ENCODE data around the gene ATOSA. TPM values are rescaled to one million over a fixed set of nuclear protein-coding genes. Genes with fewer than 3 reads are reported as not detected.
A peak's percentile ranks its signal among the peaks of the same experiment; 100 is the strongest.

ATOSA gene
- total RNA-seq, 1 experiment from 2014 or later, result 1.6 TPM

DNA sequence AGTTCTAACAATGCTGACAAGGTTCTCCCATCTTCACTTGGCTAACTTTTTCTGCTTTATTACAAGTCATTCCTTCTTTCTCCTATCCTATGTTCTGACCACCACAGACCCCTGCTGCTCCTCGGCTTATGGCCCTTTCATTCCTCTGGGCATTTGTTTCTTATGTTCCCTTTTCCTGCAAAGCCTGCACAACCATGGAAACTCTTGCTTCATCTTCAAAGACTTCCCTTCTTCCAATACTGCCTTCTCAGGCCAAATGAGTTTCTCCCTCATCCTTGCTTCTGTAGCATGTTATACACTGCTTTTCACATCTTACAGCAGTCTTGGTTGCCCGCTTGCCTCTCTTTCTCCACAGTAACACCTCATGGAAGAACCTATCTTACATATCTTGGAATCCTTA lies 17.9 kb upstream of the ATOSA start:
- in situ Hi-C loops (cut with HindIII; ENCODE audit: low pct_unique_long_range_greater_than_20kb, low sequenced_read_pairs), result no loop called here
- DNase-seq (ENCODE audit: low read depth), result no peak

DNA sequence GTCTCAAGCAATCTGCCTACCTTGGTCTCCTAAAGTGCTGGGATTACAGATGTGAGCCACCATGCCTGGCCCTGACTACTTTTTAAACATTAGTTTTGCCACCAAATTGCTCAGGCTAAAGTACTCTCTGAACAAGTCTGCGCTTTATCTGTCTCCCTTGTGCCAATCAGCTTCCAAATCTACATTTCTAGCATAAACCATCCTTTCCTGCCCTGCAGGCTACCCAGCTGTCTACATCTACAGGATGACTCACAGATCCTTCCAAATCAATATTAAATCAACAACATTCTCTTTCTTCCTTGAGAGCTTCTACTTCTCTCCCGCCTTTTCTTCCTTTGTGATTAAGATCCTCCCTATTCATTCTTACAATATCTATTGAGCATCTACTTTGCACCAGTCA lies 16.0 kb upstream of the ATOSA start:
- in situ Hi-C loops (cut with HindIII; ENCODE audit: low pct_unique_long_range_greater_than_20kb, low sequenced_read_pairs), result no loop called here
- no peak for DNase-seq (ENCODE audit: low read depth)

DNA sequence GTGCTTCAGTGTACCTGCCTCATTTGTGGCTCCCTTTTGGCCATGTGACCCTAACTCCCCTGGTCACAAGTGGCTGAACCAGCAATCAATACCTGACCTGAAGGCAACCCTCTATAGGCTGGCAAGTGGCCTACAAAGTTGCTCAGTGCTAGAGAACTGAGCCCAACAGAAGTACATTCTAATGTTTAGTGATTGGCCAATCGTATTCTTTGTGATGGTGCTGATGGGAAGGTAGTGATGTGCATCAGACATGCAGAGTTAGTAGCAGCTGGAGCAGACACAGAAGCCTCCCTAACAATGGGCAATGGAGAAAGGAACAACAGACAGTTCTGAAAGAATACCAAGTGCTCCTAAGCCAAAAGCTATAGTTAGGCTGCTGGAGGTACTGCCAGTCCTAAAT lies 10.4 kb upstream of the ATOSA start:
- in situ Hi-C loops (cut with HindIII; ENCODE audit: low pct_unique_long_range_greater_than_20kb, low sequenced_read_pairs), result no loop called here
- no peak for DNase-seq (ENCODE audit: low read depth)

DNA sequence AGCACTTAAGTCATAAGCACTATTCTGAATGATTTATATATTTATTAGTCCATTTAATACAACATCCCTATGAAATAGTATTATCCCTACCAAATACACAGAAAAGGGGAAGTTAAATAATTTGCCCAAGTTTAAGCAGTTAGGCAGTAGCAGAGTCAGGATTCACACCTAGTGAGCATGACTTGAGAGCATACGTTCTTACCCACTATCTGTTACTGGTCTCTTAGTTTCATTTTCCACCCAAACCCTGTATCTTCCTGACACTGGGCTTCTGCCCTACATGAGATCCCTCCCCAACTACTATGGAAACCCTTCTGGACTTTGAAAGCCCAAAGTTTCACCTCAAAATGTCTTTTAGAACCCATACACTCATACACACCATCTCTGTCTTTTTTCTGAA lies 4.4 kb upstream of the ATOSA start:
- in situ Hi-C loops (cut with HindIII; ENCODE audit: low pct_unique_long_range_greater_than_20kb, low sequenced_read_pairs), result no loop called here
- no peak for DNase-seq (ENCODE audit: low read depth)

DNA sequence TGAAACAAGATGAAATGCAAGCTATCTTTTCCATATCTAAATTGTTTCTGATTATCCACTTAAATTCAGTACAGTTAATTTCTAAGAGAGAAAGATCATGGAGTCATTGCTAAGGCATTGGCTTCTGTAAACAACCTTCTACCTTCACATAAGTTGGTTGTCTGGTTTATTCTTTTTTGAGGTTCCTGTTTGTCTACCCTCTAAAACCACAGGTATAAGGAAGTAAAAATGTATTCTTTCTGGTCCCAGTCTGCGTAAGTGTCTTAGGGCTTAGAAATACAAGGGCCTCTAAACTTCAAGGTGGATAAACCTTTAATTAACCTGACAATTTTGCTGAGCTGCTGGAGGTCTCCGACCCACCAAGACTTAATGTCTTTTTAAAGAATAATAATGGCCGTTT lies 3.6 kb upstream of the ATOSA start:
- in situ Hi-C loops (cut with HindIII; ENCODE audit: low pct_unique_long_range_greater_than_20kb, low sequenced_read_pairs), result no loop called here
- no peak for DNase-seq (ENCODE audit: low read depth)

DNA sequence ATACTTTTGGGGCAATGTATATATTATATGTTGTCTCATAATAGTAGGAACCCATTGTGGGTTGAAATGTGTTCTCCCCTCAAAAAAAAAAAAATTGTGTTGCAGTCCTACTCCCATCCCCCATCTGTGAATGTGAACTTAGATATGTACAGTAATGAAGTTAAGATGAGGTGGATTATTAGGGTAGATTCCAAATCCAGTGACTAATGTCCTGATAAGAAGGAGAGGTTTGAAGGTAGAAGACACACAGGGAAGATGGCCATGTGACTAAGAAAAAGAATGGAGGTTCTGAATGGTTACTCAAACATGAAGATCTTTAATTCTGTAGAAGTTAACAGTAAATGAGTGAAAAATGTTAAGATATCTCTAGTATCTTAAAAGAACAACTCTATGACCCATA lies 3.0 kb upstream of the ATOSA start:
- no peak for DNase-seq (ENCODE audit: low read depth)
- in situ Hi-C loops (cut with HindIII; ENCODE audit: low pct_unique_long_range_greater_than_20kb, low sequenced_read_pairs), result no loop called here

DNA sequence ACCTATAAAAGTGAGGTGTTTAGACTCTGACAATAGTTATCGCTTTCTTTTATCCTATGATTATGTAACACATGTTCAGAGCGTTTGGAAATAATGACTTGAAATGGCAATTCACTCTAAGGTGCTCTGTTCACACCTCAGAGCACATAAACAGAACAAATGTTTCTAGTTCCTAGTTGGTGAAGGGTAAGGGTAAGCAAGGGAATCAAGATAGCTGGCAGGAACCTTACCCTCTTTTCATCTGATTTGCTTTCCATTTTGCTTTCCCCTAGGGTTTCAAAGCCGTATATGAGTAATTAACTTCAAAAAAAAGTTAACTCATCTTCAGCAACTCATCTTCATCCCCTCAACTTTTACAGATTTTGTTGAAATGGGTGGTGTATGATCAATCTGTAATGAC lies 2.3 kb upstream of the ATOSA start:
- in situ Hi-C loops (cut with HindIII; ENCODE audit: low pct_unique_long_range_greater_than_20kb, low sequenced_read_pairs), result no loop called here
- no peak for DNase-seq (ENCODE audit: low read depth)

DNA sequence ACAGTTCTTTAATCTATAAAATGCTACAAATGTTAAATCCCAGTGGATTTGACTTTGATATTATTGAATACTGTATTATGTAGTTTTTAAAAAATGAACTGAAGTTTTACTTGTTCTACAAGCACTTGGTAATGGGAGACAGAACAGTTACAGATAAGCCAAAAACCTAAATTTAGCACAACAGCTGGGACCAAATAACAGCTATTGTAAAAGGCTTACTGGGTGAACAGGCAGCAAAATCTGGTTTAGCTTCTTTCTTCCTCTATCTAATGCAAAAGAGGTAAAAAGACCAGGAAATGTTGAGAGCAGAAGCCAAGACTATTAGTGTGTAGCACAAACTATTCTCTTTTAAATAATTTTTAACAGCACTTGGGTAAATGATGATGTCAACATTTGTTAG lies 1.6 kb upstream of the ATOSA start:
- no peak for DNase-seq (ENCODE audit: low read depth)

DNA sequence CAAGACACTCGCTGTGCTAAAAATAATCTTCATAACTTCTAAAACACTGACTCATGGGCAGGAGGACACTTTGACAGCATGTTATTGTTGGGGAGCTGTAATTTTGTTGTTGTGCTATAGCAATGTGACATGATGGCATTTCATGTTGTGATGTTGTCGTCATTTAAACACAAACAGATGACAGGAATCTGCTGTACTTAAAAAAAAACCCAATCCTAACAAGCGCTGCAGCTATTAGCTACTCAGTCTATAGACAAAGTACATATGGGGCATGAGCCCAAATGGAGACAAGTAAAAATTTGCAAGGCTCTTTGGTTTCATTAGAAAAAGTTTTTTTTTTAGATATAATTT lies 828 bp upstream of the ATOSA start:
- in situ Hi-C loops (cut with HindIII; ENCODE audit: low pct_unique_long_range_greater_than_20kb, low sequenced_read_pairs), result no loop called here
- no peak for DNase-seq (ENCODE audit: low read depth)

More for the DNA sequence above, 1.6 kb upstream of the ATOSA start:
- in situ Hi-C loops (cut with HindIII; ENCODE audit: low pct_unique_long_range_greater_than_20kb, low sequenced_read_pairs), result no loop called here

DNA sequence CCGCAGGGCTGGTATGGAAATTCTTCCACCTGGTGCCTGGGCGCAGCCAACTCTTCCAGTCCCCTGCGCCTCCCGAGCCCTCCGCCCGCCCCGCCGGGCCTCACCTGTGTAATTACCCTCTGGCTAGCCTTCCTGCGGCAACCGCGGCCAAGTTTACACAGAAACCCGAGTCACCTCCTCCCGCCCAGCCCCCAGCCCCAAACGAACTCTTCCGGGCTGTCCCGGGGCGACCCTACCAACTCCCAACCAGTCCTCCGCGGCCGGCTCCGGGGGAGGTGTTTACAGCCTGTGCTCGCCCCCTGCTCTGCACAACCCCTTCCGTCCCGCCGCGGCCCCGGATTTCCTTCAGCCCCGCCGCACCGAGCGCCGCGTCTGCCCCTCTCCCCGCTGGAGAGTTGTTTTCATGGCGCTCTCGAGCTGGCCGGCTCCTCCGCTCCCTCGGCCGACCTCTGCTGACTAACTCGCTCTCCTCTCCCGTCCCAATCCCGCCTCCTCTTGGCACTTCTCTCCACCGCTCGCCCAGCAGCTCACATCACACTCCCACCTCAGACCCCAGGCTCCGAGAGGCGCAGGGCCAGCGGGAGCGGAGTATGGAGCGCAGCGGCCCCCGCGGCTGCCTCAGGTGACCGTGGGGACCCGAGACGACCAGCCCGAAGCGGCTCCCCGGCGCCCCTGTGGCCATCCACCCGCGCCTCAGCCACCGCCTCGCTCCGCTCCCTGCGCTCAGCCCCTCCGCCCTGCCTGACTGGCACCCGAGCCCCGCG lies 538 bp downstream of the ATOSA start:
- peak; percentile 67 for DNase-seq (ENCODE audit: low read depth)

DNA sequence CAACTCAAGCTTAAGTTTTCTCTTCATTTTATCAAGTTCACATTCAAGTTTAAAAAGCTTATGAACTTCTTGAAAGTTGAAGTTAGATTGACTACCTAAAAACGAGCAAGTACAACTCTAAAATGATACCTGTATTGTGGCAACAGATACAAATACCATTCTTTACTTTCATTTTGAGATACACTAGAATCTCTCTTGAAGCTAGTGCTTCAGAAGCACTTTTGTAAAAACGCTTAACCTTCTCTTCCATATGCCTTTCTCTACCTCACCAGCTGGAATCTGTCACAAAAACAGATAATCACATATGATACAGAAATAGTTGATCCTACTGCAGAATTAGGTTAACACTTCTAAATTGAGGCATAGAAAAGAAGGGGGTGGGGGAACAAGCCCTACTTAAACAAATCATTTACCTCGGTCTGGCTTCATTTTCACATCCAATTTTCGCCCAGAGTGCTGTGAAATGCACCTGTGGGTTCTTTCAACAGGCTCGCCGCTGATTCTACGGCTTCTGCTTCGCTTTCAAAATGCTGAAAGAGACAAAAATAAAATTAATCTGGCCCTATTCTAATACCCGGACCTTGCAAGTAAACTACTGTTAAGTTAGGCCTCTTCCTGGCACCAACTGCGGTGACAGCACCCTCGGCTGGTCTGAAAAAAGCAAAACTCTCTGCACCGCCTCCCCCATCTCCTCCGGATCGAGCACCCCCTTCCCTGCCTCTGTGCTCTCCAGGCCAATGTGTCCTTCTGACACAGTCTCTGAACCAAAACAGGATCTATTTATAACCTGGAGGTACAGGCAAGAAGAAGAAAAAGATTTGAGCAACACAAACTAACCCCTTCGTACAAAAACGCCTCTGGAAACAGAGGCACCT lies 1.4 kb downstream of the ATOSA start:
- in situ Hi-C loops (cut with HindIII; ENCODE audit: low pct_unique_long_range_greater_than_20kb, low sequenced_read_pairs), result no loop called here
- DNase-seq (ENCODE audit: low read depth), result peak; percentile 62

More for the DNA sequence above, 538 bp downstream of the ATOSA start:
- in situ Hi-C loops (cut with HindIII; ENCODE audit: low pct_unique_long_range_greater_than_20kb, low sequenced_read_pairs), result no loop called here

DNA sequence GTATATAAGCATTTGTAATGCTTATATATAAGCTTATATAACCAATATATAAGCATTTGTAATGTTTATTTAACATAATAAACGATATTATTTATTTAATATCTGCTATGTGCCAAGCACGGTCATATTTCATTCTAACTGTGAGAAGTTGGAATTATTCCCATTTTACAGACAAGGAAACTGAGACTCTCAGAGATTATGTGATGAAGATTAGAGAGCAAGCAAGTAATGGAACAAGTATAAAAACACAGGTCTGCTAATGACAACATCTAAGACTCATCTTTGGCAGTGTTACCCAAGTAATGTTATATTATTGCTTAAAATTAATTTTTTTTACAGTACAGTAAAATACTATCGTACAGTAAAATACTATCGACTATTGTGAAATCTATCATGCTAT lies 4.4 kb downstream of the ATOSA start:
- in situ Hi-C loops (cut with HindIII; ENCODE audit: low pct_unique_long_range_greater_than_20kb, low sequenced_read_pairs), result no loop called here
- no peak for DNase-seq (ENCODE audit: low read depth)

DNA sequence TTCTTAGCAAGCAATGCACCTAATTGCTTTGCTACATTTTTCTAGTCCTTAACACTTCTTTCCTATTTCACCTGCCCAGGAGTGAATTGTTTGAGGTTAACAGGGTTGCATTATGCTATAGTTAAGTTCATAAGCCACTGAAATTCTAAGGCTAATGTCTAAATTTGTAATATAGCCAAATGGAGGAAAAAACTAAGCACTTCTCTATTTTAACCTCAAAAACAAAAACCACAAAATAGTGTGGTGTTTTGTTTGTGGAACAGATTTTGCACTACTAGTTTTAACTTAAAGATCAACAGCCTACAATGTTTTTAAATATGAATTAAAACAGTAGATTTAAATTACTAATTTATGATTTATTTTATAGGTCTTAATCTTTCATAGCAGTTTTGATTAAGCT lies 5.5 kb downstream of the ATOSA start:
- in situ Hi-C loops (cut with HindIII; ENCODE audit: low pct_unique_long_range_greater_than_20kb, low sequenced_read_pairs), result no loop called here
- DNase-seq (ENCODE audit: low read depth), result no peak

DNA sequence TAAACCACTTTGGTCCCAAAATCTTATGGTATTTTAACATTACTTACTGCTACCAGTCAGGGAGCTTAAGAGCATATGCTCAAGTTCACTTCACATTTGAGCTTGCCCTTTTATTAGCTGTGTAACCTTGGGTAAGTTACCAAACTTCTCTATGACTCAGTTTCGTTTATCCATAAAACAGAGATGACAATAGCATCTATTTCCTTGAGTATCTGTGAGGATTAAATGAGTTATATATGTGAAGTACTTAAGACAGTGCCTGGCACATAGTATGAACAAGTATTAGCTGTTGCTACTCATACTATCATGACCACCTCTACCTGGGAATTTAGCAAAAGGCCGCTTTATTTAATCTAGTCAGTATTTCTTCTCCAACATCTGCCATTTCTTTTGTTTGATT lies 5.9 kb downstream of the ATOSA start:
- no peak for DNase-seq (ENCODE audit: low read depth)
- in situ Hi-C loops (cut with HindIII; ENCODE audit: low pct_unique_long_range_greater_than_20kb, low sequenced_read_pairs), result no loop called here

DNA sequence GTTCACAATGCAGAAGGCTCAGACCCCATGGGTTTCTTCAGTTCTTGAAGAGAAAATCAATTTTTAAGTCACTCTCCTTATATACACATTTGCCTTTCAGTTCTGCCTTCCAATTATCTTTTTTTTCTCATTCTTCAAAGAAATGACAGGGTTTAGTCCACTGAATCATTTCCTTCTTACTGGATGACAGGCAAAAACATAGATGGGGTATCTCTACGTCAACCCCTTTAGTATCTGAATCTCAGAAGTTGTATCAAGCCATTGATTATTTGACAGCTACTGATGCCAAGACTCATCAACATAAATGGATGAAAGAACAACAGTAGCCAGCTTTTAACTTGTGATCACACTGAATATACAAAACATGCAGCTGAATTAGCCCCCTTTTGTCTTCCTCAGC lies 6.5 kb downstream of the ATOSA start:
- no peak for DNase-seq (ENCODE audit: low read depth)
- in situ Hi-C loops (cut with HindIII; ENCODE audit: low pct_unique_long_range_greater_than_20kb, low sequenced_read_pairs), result no loop called here

DNA sequence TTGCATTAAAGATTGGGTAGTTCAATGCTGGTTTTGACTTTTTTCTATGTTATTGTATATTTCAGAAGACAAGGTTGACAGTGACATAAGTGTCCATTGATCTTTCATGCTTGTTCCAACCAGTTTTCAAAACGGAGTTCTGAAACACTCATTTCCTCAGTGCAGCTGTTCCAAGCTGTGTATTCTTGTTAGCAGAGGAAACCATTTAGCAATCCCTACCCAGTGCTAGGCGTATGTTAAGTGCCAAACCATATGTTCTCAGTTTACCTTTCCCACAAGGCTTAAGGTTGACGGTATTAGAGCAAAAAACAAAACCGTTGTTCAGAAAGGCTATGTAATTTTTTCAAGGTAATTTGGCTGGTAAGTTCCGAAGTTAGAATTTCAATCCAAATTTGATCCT lies 9.1 kb downstream of the ATOSA start:
- in situ Hi-C loops (cut with HindIII; ENCODE audit: low pct_unique_long_range_greater_than_20kb, low sequenced_read_pairs), result no loop called here
- no peak for DNase-seq (ENCODE audit: low read depth)

DNA sequence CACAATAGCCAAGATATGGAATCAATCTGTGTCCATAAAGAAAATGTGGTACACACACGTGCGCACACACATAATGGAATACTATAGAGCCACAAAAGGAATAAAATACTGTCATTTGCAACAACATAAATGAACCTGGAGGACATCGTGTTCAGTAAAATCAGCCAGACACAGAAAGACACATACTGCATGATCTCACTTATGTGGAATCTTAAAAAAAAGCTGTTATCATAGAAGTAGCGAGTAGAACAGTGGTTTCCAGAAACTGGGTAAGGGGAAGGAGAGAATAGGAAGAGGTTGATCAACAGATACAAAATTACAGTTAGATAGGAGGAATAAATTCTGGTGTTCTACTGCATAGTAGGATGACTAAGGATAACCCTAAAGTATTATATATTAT lies 11.1 kb downstream of the ATOSA start:
- DNase-seq (ENCODE audit: low read depth), result no peak
- in situ Hi-C loops (cut with HindIII; ENCODE audit: low pct_unique_long_range_greater_than_20kb, low sequenced_read_pairs), result no loop called here

DNA sequence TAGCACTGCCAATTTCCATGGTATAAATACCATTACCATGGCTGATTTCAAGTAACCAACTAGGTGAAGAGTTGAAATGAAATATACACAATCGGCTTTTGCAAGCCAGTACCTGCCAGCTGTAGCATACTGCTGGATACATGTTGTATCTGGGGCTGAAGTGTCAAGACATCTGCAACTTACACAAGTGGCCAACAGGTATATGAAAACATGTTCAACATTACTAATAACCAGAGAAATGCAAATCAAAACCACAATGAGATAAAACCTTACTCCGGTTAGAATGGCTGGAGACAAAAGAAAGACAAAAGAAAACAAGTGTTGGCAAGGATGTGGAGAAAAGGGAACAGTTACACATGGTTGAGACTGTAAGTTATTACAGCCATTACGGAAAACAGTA lies 11.6 kb downstream of the ATOSA start:
- no peak for DNase-seq (ENCODE audit: low read depth)
- in situ Hi-C loops (cut with HindIII; ENCODE audit: low pct_unique_long_range_greater_than_20kb, low sequenced_read_pairs), result no loop called here

DNA sequence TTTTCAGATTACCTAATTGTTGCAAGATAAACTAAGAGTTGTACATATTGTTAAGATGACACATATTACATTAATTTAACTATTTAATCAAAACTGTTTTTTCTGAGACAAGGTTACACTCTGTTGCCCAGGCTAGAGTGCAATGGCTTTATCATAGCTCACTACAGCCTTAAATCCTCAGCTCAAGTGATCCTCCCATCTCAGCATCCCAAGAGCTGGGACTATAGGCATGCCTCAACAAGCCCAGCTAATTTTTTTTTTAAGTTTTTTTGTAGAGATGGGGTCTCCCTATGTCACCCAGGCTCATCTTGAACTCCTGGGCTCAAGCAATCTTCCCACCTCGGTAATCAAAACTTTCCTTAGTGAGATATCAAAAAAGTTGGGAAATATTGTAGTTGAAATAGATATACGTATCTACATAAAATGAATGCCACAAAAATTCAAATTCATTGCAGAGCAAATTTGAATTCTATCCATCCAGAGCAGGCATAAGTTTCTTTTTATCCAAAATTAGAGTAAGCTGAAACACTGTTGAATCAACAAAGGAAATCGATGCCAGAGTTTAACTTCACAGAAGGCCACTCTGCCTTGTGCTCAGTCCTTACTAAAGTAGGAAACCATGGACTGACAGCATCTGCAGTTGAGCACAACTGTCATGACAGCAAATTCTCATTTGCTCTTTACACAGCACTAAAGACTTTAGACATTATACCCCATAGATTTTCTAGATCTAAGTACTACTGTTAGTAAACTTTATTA lies 15.5 kb downstream of the ATOSA start:
- DNase-seq (ENCODE audit: low read depth), result no peak
- in situ Hi-C loops (cut with HindIII; ENCODE audit: low pct_unique_long_range_greater_than_20kb, low sequenced_read_pairs), result no loop called here
